ENCODE data around the gene ABCB1. TPM values are rescaled to one million over a fixed set of nuclear protein-coding genes. Genes with fewer than 3 reads are reported as not detected.

Gene ABCB1
- total and polyA plus RNA-seq, 9 of the 15 experiments (the other 6 are each of a cell fraction or from before 2014, with no cell fraction given) = 0.03 to 0.86 (median 0.52) TPM

GRCh38 chr7:87604264-87604663 lies 3.6 kb upstream of the ABCB1 start:
- TF ChIP-seq NCOA4 (IDR thresholded peaks at IDR 0.05; ENCODE audit: partially characterized antibody) = no peak
- TF ChIP-seq ZBTB1 (CRISPR knock-in tag; IDR thresholded peaks at IDR 0.05; ENCODE audit: borderline replicate concordance, low read depth) = no peak
- no peak for TF ChIP-seq ZNF518B (CRISPR knock-in tag; IDR thresholded peaks at IDR 0.05)
- no peak for TF ChIP-seq XRCC5 (IDR thresholded peaks at IDR 0.05; ENCODE audit: low read depth, low read length)
- TF ChIP-seq ATF3 (IDR thresholded peaks at IDR 0.05) = no peak
- no peak for TF ChIP-seq ATF3 (CRISPR knock-in tag; conservative IDR thresholded peaks at IDR 0.05)
- no peak for TF ChIP-seq RFX5 (IDR thresholded peaks at IDR 0.05; ENCODE audit: low read depth, low read length)
- TF ChIP-seq XRCC3 (IDR thresholded peaks at IDR 0.05) = no peak
- no peak for TF ChIP-seq HNRNPLL (IDR thresholded peaks at IDR 0.05; ENCODE audit: low read depth, low read length, poor library complexity, severe bottlenecking)
- TF ChIP-seq ZNF3 (CRISPR knock-in tag; IDR thresholded peaks at IDR 0.05) = no peak
- TF ChIP-seq FUS (optimal IDR thresholded peaks at IDR 0.05; ENCODE audit: low read depth, low read length) = no peak
- no peak for TF ChIP-seq USF1 (CRISPR knock-in tag; IDR thresholded peaks at IDR 0.05)
- TF ChIP-seq SNRNP70 (optimal IDR thresholded peaks at IDR 0.05; ENCODE audit: low read depth, low read length) = no peak
- no peak for TF ChIP-seq SFPQ (IDR thresholded peaks at IDR 0.05; ENCODE audit: low read depth, low read length)
- in situ Hi-C loops (cut with MboI) = no loop called here
- Histone ChIP-seq H3K27me3 (ENCODE audit: control insufficient read depth in 2 of 2, insufficient read depth in 2 of 2, low read length in 2 of 2) (peaks cover 0 to 10% of the 10 kb centered on the region in 2 experiments; a peak in 2 of 5 replicates), H2AFZ (ENCODE audit: low read depth, low read length) (no peak overlapping the region), H3K27ac (ENCODE audit: extremely low read depth, low read depth, low read length) (no peak overlapping the region), H3K9me1 (ENCODE audit: control insufficient read depth, insufficient read depth, low read length) (no peaks in the 10 kb centered on the region), H3K4me3 (no peak overlapping the region), H3K4me1 (replicated peaks in 1 of 2; ENCODE audit: control insufficient read depth in 2 of 2, insufficient read depth in 2 of 2, low read length in 2 of 2) (peaks cover 0 to 4% of the 10 kb centered on the region in 2 experiments; a peak in 1 of 5 replicates), H3K9ac (ENCODE audit: insufficient read depth in 1 of 2, low read depth in 2 of 2, low read length in 2 of 2) (no peak overlapping the region), H3K79me2 (ENCODE audit: control insufficient read depth, insufficient read depth, low read length) (no peaks in the 10 kb centered on the region), H4K20me1 (replicated peaks; ENCODE audit: control insufficient read depth, insufficient read depth, low read length) (no peaks in the 10 kb centered on the region), H3K9me3 (replicated peaks; ENCODE audit: control insufficient read depth, insufficient read depth, low read depth, low read length) (no peaks in the 10 kb centered on the region; the same call in 1 of the 2 replicates), H3K4me2 (ENCODE audit: insufficient read depth, low read length) (no peak overlapping the region), H3K36me3 (ENCODE audit: control insufficient read depth, insufficient read depth, low read length) (no peaks in the 10 kb centered on the region)
- intact Hi-C loops (cut with micrococcal nuclease) = no loop called here
- CTCF ChIA-PET (ENCODE audit: low intra/inter-chr PET ratio) = no interaction called here
- ATAC-seq (no peak), FAIRE-seq (no peak), DNase-seq (ENCODE audit: extremely low read depth in 1 of 4, low spot score in 3 of 4) (no peak)
- POLR2A ChIA-PET = interaction anchor here (0.5 kb wide), 1 partner anchor 600 kb away, joined by 3 read pairs; no protein-coding TSS in a partner anchor
- BruUV-seq (replicated peaks) = no TSS peak
- 0% methylated on average over 1 of the region's 1 CpG for WGBS (ENCODE audit: insufficient coverage, low coverage, missing lambda C conversion rate)

Measured in K562 (cell line).